Embryonic facial prominence (tissue), 1 donor: ENCODE results near the gene KDM3B.
"Not testable (repeated sequence)": the region's sequence is repeated elsewhere in the genome, so short reads cannot be mapped to it uniquely, and the experiment has no call there.

ENCODE experiments used
- DNase-seq: peaks from one replicate; pipeline ENCODE4 v3.0.0-alpha.2; 2016; ENCODE audit errors: extremely low spot score

KDM3B gene

DNA sequence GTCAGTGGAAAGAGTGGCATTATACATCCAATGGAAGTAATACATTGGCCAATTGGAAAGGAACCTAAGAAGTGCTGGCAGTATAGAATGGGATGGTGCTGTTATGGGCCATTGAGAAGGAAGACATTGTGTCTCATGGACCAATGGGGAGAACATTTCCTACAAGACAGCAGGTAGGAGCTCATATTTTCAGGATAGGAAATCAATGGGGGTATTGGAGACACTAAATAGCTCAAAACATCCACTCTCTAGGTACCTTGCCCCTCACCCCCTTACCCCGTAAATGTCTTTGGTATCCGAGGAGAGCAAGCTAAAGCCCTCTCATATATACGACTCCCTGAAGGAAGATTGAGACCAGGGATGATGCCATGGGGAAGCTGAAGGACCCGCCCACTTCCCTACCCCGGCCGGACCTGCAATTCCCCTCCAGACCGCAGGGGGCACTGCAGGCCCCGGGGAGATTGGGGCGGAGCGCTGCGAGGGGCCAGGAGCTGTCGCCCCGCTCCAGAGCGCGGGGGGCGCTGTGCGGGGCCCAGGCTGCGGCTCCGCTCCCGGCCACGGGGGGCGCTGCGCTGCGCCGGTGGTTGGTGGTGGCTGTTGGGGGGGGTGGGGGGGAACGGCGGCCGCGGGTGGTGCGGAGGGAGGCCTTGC, at the start of gene KDM3B:
KDM3B (plus strand) TSS at position 615 of the 651 bp plus-strand sequence. CDS start 111 bp downstream, outside the sequence.
- DNase-seq = peak; percentile 76

DNA sequence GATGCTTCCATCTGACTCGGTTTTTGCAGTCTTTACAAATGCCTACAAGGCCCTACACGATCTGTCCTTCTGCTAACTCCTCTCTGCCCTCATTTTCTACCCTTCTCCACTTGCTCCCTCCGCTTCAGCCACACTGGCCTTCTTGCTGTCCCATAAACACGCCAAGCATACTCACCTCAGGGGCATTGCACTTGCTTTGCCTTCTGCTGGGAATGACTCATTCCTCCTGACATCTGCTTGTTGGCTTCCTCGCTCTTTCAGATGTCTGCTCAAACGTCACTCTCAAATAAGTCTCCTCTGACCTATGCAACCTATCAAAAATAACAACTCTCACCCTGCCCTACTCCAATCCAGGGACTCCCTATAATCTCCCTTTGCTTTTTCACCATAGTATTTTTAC, 49.1 kb upstream of the KDM3B start:
- no peak for DNase-seq

- DNase-seq = no peak
These were observed 46.7 kb upstream of the KDM3B start for GRCh38 chr5:138305797-138306196.

DNA sequence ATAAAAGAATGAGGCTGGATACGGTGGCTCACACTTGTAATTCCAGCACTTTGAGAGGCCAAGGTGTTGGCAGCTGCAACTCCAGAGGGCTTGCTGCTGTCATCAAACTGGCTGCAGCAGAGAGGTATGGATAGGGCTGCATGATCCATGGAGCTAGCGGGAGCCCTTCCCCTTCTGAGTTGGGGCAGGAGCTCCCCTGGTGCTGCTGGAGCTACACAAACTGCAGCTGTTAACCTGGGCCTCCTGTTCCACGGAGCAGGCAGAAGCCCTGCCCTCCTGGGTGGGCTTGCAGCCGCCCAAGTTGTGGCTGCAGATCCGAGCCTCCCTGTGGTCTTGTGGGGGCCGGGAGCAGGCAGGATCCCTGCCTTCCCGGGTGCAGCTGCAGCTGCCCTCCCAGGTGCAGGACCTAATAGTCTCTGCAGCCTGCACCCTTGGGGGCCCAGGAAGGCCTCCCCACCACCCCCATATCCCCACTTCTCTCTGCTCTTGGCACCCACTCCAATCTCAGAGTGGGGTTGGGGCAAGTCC, 36.7 kb upstream of the KDM3B start:
- DNase-seq = no peak

DNA sequence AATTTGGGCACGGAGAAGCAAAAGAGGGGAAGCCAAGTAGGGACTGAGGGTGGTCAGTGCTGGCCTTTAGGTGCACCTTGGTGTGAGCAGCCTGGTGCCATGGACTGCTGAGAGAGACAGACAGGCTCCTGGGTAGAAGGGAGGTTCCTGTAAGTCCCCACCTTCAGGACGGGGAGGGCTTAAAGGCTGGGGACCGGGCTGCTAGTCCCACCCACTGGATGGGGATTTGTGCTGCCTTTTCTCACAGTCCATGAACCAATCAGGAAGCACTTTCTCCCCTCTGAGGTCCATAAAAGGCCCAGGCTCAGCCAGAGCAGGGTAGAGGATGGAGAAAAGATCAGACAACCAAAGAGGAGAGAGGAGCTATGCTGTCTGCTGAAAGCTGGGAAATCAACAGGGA, 36.1 kb upstream of the KDM3B start:
- DNase-seq = no peak

DNA sequence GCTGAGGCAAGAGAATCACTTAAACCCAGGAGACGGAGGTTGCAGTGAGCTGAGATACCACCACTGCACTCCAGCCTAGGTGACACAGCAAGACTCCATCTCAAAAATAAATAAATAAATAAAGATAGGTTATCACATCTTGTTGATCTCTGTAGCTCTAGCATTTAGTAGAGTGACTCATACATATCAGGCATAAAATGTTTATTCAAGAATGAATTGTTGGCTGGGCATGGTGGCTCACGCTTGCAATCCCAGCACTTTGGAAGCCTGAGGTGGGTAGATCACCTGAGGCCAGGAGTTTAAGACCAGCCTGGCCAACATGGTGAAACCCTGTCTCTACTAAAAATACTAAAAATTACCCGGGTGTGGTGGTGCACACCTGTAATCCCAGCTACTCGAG, 34.3 kb upstream of the KDM3B start:
- not testable (repeated sequence) for DNase-seq

- no peak for DNase-seq
These were observed 21.6 kb upstream of the KDM3B start for GRCh38 chr5:138330813-138331448.

- peak; percentile 96 for DNase-seq
These were observed 20.8 kb upstream of the KDM3B start, which contains the start of gene CDC25C for GRCh38 chr5:138331449-138332368. TSS of gene CDC25C (minus strand) at chr5:138331804. CDS start at chr5:138331180, 624 bp downstream.

- no peak for DNase-seq
These were observed 17.5 kb upstream of the KDM3B start for GRCh38 chr5:138334867-138335447.

- DNase-seq = peak; percentile 88
These were observed 15.4 kb upstream of the KDM3B start for GRCh38 chr5:138336952-138337684.

DNA sequence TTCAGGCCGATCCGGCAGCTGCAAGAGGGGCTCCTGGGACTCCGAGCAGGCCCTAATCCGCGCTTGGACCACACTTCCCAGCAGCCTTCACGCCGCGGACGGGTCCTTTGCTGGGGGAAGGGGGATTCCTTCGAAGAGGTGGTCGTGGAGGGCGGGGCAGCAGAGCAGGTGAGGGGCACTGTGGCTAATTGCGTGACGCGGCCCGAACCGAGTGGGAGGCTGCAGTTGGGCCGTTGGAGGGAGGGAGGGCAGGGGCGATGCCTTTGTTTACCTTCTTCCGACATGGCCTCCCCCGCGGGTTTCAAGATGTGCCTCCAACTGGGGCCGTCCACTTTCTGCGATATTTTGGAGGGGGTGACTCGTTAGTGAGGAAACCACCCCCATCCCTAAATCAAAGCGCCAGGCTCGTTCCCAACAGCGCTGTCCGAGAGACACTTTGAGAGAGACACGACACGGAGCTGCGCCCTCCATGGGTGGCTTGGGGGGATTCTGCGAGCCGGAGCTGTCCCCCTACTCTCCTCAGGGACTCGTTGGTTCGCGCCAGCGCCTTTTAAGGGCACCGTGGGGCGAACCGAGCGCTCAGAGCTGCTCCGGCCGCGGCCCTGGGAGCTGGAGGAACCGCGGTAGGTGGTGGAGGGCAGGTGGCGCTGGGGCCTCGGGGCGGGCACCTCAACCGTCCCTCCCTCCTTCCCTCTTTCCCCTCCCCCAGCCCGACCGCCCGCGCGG, 14.6 kb upstream of the KDM3B start, which contains the start of gene FAM53C:
FAM53C (plus strand) TSS at position 582 of the 726 bp plus-strand sequence. CDS start 3,070 bp downstream, outside the sequence.
- DNase-seq = peak; percentile 84

DNA sequence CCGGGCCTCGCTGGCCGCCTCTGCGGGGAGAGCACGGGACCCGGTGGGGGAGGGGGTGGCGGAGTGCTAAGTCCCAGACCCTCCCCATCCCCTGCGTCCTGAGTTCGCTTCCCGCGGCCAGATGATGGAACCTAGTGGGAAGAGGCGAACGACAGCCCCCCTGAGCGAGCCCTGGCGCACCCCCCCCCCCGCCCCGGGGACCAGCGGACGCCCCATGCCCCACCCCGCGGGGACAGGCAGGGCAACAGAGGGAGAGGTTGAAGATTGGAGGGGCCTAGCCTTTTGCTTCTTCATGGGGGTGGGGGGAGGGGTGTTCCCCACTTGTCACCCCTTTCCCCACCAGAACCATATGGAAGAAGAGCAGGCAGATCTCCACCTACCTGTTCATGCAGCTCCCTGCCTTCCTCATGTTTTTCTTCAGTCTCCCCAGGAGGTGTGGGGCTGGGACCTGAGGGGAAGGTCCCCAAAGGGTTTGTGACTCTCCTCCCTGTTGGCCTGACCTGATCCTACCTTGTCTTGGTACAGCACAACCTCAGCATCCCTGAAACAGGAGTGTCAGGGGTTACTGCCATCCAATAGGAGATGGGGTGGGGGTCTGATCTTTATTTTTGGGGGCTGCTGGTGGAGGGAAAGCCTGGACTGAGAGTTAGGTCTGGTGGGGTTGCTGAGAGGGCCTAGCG, 13.9 kb upstream of the KDM3B start:
- DNase-seq = no peak

- peak; percentile 44 for DNase-seq
These were observed 13.4 kb upstream of the KDM3B start for GRCh38 chr5:138339091-138339456.

DNA sequence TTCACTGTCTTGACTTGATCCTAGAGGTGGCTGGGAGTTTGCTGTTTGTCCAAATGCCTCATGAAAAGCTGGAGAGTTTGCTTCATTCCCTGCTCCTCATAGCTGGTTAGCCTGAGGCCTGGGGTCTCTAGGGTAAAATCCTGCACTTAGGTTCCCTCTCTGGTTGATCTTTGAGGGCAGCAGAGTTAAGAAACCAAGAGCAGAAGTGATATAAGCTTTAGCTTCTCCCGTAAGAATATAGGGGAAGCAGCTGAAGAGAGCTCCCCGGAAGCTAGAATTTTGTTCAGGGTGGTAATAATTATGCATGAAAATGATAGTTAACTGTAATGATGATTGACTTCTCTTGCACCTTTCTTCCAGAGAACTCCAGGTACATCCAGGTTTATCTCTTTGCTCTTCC, 13.0 kb upstream of the KDM3B start:
- DNase-seq = no peak

- no peak for DNase-seq
These were observed 12.5 kb upstream of the KDM3B start for GRCh38 chr5:138340008-138340407.

DNA sequence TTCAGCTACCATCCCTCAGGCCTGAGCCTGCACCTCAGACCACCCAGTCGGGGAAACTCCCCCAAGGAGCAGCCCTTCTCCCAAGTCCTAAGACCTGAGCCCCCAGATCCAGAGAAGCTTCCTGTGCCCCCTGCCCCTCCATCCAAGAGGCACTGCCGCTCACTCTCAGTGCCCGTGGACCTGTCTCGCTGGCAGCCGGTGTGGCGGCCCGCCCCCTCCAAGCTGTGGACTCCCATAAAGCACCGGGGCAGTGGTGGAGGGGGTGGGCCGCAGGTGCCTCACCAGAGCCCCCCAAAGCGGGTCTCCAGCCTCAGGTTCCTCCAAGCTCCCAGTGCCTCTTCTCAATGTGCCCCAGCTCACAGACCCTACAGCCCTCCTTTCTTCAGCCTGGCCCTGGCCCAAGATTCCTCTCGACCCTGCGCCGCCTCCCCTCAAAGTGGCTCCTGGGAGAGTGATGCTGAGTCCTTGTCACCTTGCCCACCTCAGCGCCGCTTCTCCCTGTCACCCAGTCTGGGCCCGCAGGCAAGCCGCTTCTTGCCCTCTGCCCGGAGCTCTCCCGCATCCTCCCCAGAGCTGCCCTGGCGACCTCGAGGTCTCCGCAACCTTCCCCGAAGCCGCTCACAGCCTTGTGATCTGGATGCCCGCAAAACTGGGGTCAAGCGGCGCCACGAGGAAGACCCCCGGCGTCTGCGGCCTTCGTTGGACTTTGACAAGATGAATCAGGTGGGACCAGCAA, 7.4 kb upstream of the KDM3B start:
- no peak for DNase-seq

GRCh38 chr5:138346889-138347288, 5.6 kb upstream of the KDM3B start:
- DNase-seq = no peak

DNA sequence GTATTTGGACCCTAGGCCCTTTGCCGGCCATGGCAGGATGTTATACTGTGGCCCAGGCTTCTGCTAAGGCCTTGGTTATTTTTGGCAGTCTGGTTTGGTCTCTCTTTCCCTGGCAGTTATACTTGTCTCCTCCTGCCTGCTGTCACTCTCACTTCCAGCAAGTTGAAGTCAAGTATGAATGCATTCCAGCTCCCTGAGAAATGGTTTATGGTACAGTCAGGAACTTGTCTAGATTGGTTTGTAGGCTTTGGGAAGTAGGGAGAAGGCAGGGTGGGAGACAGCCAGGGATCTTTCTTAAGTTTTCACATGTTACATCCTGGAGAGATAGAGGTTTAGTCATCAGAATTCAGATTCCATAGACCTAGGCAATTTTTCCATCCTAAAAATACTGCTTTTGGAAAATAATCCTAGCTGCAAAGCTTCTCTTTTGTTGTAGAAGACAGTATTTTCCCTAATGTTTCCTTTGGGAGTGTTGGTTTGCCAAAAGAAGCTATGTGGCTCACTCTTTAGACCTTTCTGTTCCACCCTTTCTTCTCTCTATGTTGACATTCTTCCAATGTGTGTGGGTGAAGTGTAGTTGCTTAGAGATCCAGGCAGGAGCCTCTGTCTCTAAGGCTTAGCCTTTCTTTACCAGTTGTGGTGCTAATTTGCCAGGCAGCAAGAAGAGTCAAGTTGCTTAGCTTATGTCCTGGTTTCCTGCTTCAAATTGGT, 2.5 kb upstream of the KDM3B start:
- DNase-seq = no peak

DNA sequence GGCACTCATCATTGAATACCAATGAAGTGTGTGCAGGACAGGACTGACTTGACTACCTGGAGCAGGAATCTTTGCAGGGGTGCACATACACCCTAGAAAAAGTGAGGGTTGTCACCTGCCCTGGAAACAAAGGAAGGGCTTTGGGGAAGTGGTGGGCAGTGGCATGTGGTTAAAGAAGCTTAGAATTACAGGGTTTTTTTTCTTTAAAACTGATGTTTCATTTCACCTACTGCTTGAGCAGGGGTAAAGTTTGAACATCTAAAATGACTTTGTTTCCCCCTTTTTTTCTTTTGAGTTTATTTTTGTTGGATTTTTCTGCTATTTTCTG, 2.0 kb upstream of the KDM3B start:
- DNase-seq = no peak
